H1 (cell line): ENCODE data around the gene GALNT17. TPM values are rescaled to one million over a fixed set of nuclear protein-coding genes. Genes with fewer than 3 reads are reported as not detected.

Source experiments
- CTCF ChIA-PET: fragments of 300-600 bp; sonication (Branson Sonifier 250); formaldehyde crosslinking; loops from one replicate; lab custom pipeline; 2021; ENCODE audit not compliant: partially characterized antibody; lab: Charles Lee
- POLR2A ChIA-PET: fragments of 300-600 bp; sonication (Branson Sonifier 250); formaldehyde crosslinking; loops from one replicate; lab custom pipeline; 2021; ENCODE audit warnings: inconsistent platforms; ENCODE audit not compliant: partially characterized antibody; lab: Charles Lee
- DNase-seq, 2 experiments: peaks; one replicate each; pipeline versions ENCODE4 v3.0.0 to v3.0.0-alpha.2; 2010 to 2022; ENCODE audit warnings: low spot score in 2 of 2, low read depth in 1 of 2, mixed read lengths in 1 of 2
- FAIRE-seq: peaks from 2 replicates; lab custom pipeline; 2011; peaks lifted over from hg19 to GRCh38; lab: Jason Lieb, UNC
- H2AFZ ChIP-seq: 2 replicates; pipeline ENCODE4 v1.8.1; 2012; ENCODE audit warnings: low read length, inconsistent platforms
- H2AK5ac ChIP-seq: 2 replicates; pipeline ENCODE4 v1.6.1; 2013; ENCODE audit warnings: low read depth, low read length
- H2BK120ac ChIP-seq: replicated peaks from 2 replicates; pipeline ENCODE3; 2013; ENCODE audit warnings: low read depth, low read length, inconsistent platforms
- H2BK12ac ChIP-seq: 2 replicates; pipeline ENCODE4 v1.6.1; 2013; ENCODE audit warnings: low read depth, low read length
- H2BK15ac ChIP-seq: 2 replicates; pipeline ENCODE4 v1.6.1; 2013; ENCODE audit warnings: low read length
- H2BK20ac ChIP-seq: 2 replicates; pipeline ENCODE4 v1.6.1; 2013; ENCODE audit warnings: low read length
- H2BK5ac ChIP-seq: 2 replicates; pipeline ENCODE4 v1.6.1; 2013; ENCODE audit warnings: low read depth, low read length
- H3K14ac ChIP-seq: 2 replicates; pipeline ENCODE4 v1.6.1; 2013; ENCODE audit warnings: inconsistent platforms; ENCODE audit not compliant: insufficient read length
- H3K18ac ChIP-seq: 2 replicates; pipeline ENCODE4 v1.6.1; 2013; ENCODE audit warnings: low read length; ENCODE audit errors: extremely low read depth
- H3K23ac ChIP-seq: 2 replicates; pipeline ENCODE4 v1.6.1; 2013; ENCODE audit warnings: inconsistent platforms; ENCODE audit not compliant: insufficient read length
- H3K23me2 ChIP-seq: 2 replicates; pipeline ENCODE4 v1.6.1; 2013; ENCODE audit warnings: low read depth, low read length
- H3K27ac ChIP-seq: 2 replicates; pipeline ENCODE4 v1.6.1; 2011; ENCODE audit warnings: low read depth, low read length, inconsistent platforms
- H3K27me3 ChIP-seq, 4 experiments: replicated peaks in 1 of 4; 1 replicate in 1 of 4; 2 replicates in 3 of 4; pipeline versions ENCODE4 v1.6.1 to v1.8.1; 2011 to 2013; ENCODE audit warnings: low read length in 3 of 4, mild to moderate bottlenecking in 3 of 4, inconsistent platforms in 2 of 4, mixed read lengths in 2 of 4, moderate library complexity in 1 of 4; ENCODE audit not compliant: control insufficient read depth in 3 of 4, insufficient read depth in 3 of 4; ENCODE audit errors: extremely low read depth in 1 of 4
- H3K36me3 ChIP-seq, 4 experiments: 2 replicates each; pipeline versions ENCODE4 v1.6.1 to v1.8.1; 2011 to 2013; ENCODE audit warnings: mild to moderate bottlenecking in 4 of 4, low read length in 3 of 4, moderate library complexity in 2 of 4, control low read depth in 1 of 4, inconsistent platforms in 1 of 4; ENCODE audit not compliant: insufficient read depth in 4 of 4, control insufficient read depth in 2 of 4
- H3K4ac ChIP-seq: replicated peaks from 2 replicates; pipeline ENCODE3; 2013; ENCODE audit warnings: low read length, low read depth, mixed read lengths, inconsistent platforms; ENCODE audit not compliant: insufficient read length
- H3K4me1 ChIP-seq, 4 experiments: replicated peaks in 1 of 4; 1 replicate in 1 of 4; 2 replicates in 3 of 4; pipeline versions ENCODE4 v1.6.1 to v1.8.1; 2011 to 2013; ENCODE audit warnings: low read length in 3 of 4, inconsistent platforms in 2 of 4, mixed read lengths in 1 of 4; ENCODE audit not compliant: insufficient read depth in 4 of 4, control insufficient read depth in 3 of 4
- H3K4me2 ChIP-seq, 2 experiments: 2 replicates each; pipeline versions ENCODE4 v1.6.1 to v1.8.1; 2011 to 2013; ENCODE audit warnings: low read depth in 2 of 2, low read length in 2 of 2, control low read depth in 1 of 2, inconsistent platforms in 1 of 2, mild to moderate bottlenecking in 1 of 2; ENCODE audit not compliant: insufficient read depth in 1 of 2
- H3K4me3 ChIP-seq, 4 experiments: fragments of 200-600, 300-600 bp in 1 of 4; sonication (generic), shearing (Covaris generic), sonication (Bioruptor Twin) in 1 of 4; 2 replicates each; pipeline versions ENCODE4 v1.5.1 to v1.8.1; 2011 to 2016; ENCODE audit warnings: low read length in 4 of 4, low read depth in 3 of 4, control low read depth in 2 of 4, inconsistent platforms in 2 of 4, mild to moderate bottlenecking in 2 of 4, mixed read lengths in 1 of 4, moderate library complexity in 1 of 4; ENCODE audit not compliant: insufficient read depth in 2 of 4; ENCODE audit errors: extremely low read depth in 1 of 4
- H3K56ac ChIP-seq: replicated peaks from 2 replicates; pipeline ENCODE3; 2013; ENCODE audit warnings: low read depth, mild to moderate bottlenecking, mixed read lengths, low read length, inconsistent platforms; ENCODE audit not compliant: insufficient read length
- H3K79me1 ChIP-seq: 2 replicates; pipeline ENCODE4 v1.6.1; 2013; ENCODE audit warnings: low read depth, low read length, control low read depth
- H3K79me2 ChIP-seq, 2 experiments: 2 replicates each; pipeline versions ENCODE4 v1.6.1 to v1.8.1; 2012 to 2013; ENCODE audit warnings: low read length in 2 of 2, mild to moderate bottlenecking in 2 of 2, inconsistent platforms in 1 of 2; ENCODE audit not compliant: insufficient read depth in 2 of 2, control insufficient read depth in 1 of 2
- H3K9ac ChIP-seq, 4 experiments: replicated peaks in 1 of 4; 1 replicate in 1 of 4; 2 replicates in 3 of 4; pipeline versions ENCODE4 v1.6.1 to v1.8.1; 2011 to 2013; ENCODE audit warnings: low read depth in 3 of 4, low read length in 3 of 4, control low read depth in 2 of 4, mild to moderate bottlenecking in 2 of 4, moderate library complexity in 2 of 4, inconsistent platforms in 1 of 4; ENCODE audit errors: extremely low read depth in 1 of 4
- H3K9me3 ChIP-seq, 2 experiments: 2 replicates each; pipeline versions ENCODE4 v1.6.1 to v1.8.1; 2012 to 2013; ENCODE audit warnings: mild to moderate bottlenecking in 2 of 2, moderate library complexity in 2 of 2, control low read depth in 1 of 2, inconsistent platforms in 1 of 2, low read depth in 1 of 2, low read length in 1 of 2, mixed read lengths in 1 of 2; ENCODE audit not compliant: insufficient read depth in 2 of 2
- H4K20me1 ChIP-seq, 2 experiments: replicated peaks in 1 of 2; 2 replicates each; pipeline versions ENCODE3 to v1.8.1; 2011 to 2013; ENCODE audit warnings: inconsistent platforms in 2 of 2, low read length in 2 of 2, mild to moderate bottlenecking in 1 of 2; ENCODE audit not compliant: insufficient read depth in 2 of 2, control insufficient read depth in 1 of 2
- H4K5ac ChIP-seq: 2 replicates; pipeline ENCODE4 v1.6.1; 2013; ENCODE audit warnings: low read length, low read depth, mixed read lengths, inconsistent platforms; ENCODE audit not compliant: insufficient read length
- H4K8ac ChIP-seq: 2 replicates; pipeline ENCODE4 v1.8.0; 2013; ENCODE audit warnings: mild to moderate bottlenecking, moderate library complexity, low read length, inconsistent platforms; ENCODE audit not compliant: insufficient read depth; ENCODE audit errors: extremely low read depth
- H4K91ac ChIP-seq: replicated peaks from 2 replicates; pipeline ENCODE3; 2013; ENCODE audit warnings: low read length, mixed read lengths, inconsistent platforms; ENCODE audit not compliant: insufficient read length
- SIRT6 ChIP-seq: IDR thresholded peaks from one replicate; pipeline ENCODE4 v1.7.1; 2012; ENCODE audit warnings: low read length, inconsistent platforms
- USF2 ChIP-seq: IDR thresholded peaks from 2 replicates; pipeline ENCODE4 v1.6.1; 2011; ENCODE audit warnings: low read length, improper control_type of control experiment
- WGBS, 2 experiments: shearing (Covaris generic) in 1 of 2; methylation state at CpG; one replicate each; pipeline versions ENCODE4 v1.1.6 to v1.1.7; 2013 to 2015; ENCODE audit warnings: low lambda C conversion rate in 2 of 2, mixed read lengths in 2 of 2, inconsistent platforms in 1 of 2, low coverage in 1 of 2, missing lambda C conversion rate in 1 of 2; ENCODE audit not compliant: insufficient replicate concordance in 2 of 2, insufficient coverage in 1 of 2, insufficient read length in 1 of 2; ENCODE audit errors: extremely low coverage in 1 of 2, missing lambda C conversion rate in 1 of 2; 5-methylcytosine and 5-hydroxymethylcytosine counted together
- polyA plus RNA-seq, 7 experiments: library from polyadenylated mRNA; depleted of rRNA in 3 of 7; stranded (reverse) in 5 of 7; unstranded in 2 of 7; fragments of >200 nt in 5 of 7; fragments of 200-250 nt in 2 of 7; gene quantifications; 1 replicate in 5 of 7; 2 replicates in 1 of 7; 4 replicates in 1 of 7; pipeline versions ENCODE4 v1.2.1 to v1.2.3, GENCODE V29; 2011 to 2013; ENCODE audit warnings: missing spikeins in 2 of 7, mixed read lengths in 2 of 7
- total RNA-seq: library from RNA; stranded (reverse); fragmentation: NEBNext Ultra II Directional; extraction: Animal tissue kit (Norgen Biotek cat#: 25700); gene quantifications from 2 replicates; pipeline ENCODE4 v1.2.1, GENCODE V29; 2021

Gene GALNT17
- total and polyA plus RNA-seq, 2 of the 8 experiments (the other 6 are each of a cell fraction or from before 2014, with no cell fraction given): 37.7 to 47.0 TPM

GRCh38 chr7:71361451-71362032 lies 229.6 kb downstream of the GALNT17 start:
- H3K23me2 ChIP-seq: no peaks in the 10 kb centered on the region
- H3K79me1 ChIP-seq: peaks cover 6% of the 10 kb centered on the region; the same call in 1 of the 2 replicates
- H2BK20ac ChIP-seq: no peak overlapping the region
- H3K18ac ChIP-seq: no peak overlapping the region
- no peak overlapping the region for H2BK12ac ChIP-seq
- no peak overlapping the region for H2BK120ac ChIP-seq
- FAIRE-seq (no peak), DNase-seq (no peak)
- no peak overlapping the region for H3K27ac ChIP-seq
- POLR2A ChIA-PET: no interaction called here
- peaks cover 4 to 10% (median 6%) of the 10 kb centered on the region in 4 experiments; a peak in 6 of 7 replicates for H3K4me1 ChIP-seq
- H4K91ac ChIP-seq: no peak overlapping the region
- H3K4me2 ChIP-seq: no peak overlapping the region
- no peaks in the 10 kb centered on the region for H3K36me3 ChIP-seq
- CTCF ChIA-PET: interaction anchor here (0.8 to 0.9 kb wide), 3 partner anchors 37 to 505 kb away, joined by 3 read pairs; no protein-coding TSS in a partner anchor
- no peak overlapping the region for H2BK5ac ChIP-seq
- H4K5ac ChIP-seq: no peak overlapping the region
- H3K4ac ChIP-seq: no peak overlapping the region
- H4K20me1 ChIP-seq: no peaks in the 10 kb centered on the region
- H2AFZ ChIP-seq: no peak overlapping the region
- no peak overlapping the region for H3K14ac ChIP-seq
- no peak overlapping the region for H2AK5ac ChIP-seq
- no peaks in the 10 kb centered on the region for H3K27me3 ChIP-seq
- no peak overlapping the region for H3K23ac ChIP-seq
- H3K9ac ChIP-seq: no peak overlapping the region
- 86% methylated on average over 4 of the region's 4 CpGs; no CpG with 5 or more reads in 1 of the 2 experiments for WGBS, 2 experiments
- no peak overlapping the region for H3K4me3 ChIP-seq
- H3K79me2 ChIP-seq: peaks cover 0 to 54% of the 10 kb centered on the region in 2 experiments; a peak in 2 of 4 replicates
- H3K9me3 ChIP-seq: peaks cover 3 to 8% of the 10 kb centered on the region in 2 experiments; a peak in 2 of 4 replicates
- no peak for TF ChIP-seq SIRT6
- no peak for TF ChIP-seq USF2
- no peak overlapping the region for H3K56ac ChIP-seq
- H2BK15ac ChIP-seq: no peak overlapping the region
- H4K8ac ChIP-seq: no peak overlapping the region
